IMR-90 (cell line): ENCODE data around the gene CHORDC1. TPM values are rescaled to one million over a fixed set of nuclear protein-coding genes. Genes with fewer than 3 reads are reported as not detected.

Experiments
- ATAC-seq: fragments of 200-7000 bp; cut with Tn5 transposase; 2 replicates; pipeline ENCODE4 v1.9.1; 2020; ENCODE audit warnings: low read depth, mild to moderate bottlenecking, moderate library complexity
- BruUV-seq: library from RNA; stranded (reverse); fragments of 400-500 nt; replicated peaks from 2 replicates; lab custom pipeline; 2021; lab: Mats Ljungman, UMichigan
- CTCF ChIA-PET: fragments of 300-600 bp; formaldehyde crosslinking; extraction: SDS; loops from one replicate; lab custom pipeline; 2021; ENCODE audit warnings: antibody characterized with exemption; lab: Yijun Ruan, JAX
- POLR2A ChIA-PET: fragments of 300-600 bp; sonication (Branson Sonifier 250); formaldehyde crosslinking; loops from one replicate; lab custom pipeline; 2022; ENCODE audit warnings: antibody characterized with exemption; ENCODE audit not compliant: unreplicated experiment; lab: Charles Lee
- DNase-seq: peaks from one replicate; pipeline ENCODE4 v3.0.0; 2013
- H2AFZ ChIP-seq: replicated peaks from 2 replicates; pipeline ENCODE3; 2013; ENCODE audit warnings: low read length, mild to moderate bottlenecking; ENCODE audit not compliant: poor library complexity
- H2AK5ac ChIP-seq: 2 replicates; pipeline ENCODE4 v1.6.1; 2013; ENCODE audit warnings: low read depth, low read length, inconsistent platforms
- H2AK9ac ChIP-seq: replicated peaks from 2 replicates; pipeline ENCODE3; 2013; ENCODE audit warnings: mild to moderate bottlenecking, low read depth, low read length, moderate library complexity; ENCODE audit not compliant: poor library complexity
- H2BK120ac ChIP-seq: 2 replicates; pipeline ENCODE4 v1.6.1; 2013; ENCODE audit warnings: low read depth, low read length, inconsistent platforms
- H2BK15ac ChIP-seq: 3 replicates; pipeline ENCODE4 v1.6.1; 2013; ENCODE audit warnings: low read depth, low read length, inconsistent platforms
- H2BK20ac ChIP-seq: 2 replicates; pipeline ENCODE4 v1.6.1; 2013; ENCODE audit warnings: low read depth, mild to moderate bottlenecking, inconsistent platforms, low read length, moderate library complexity
- H2BK5ac ChIP-seq: 2 replicates; pipeline ENCODE4 v1.6.1; 2013; ENCODE audit warnings: mild to moderate bottlenecking, low read depth, low read length, inconsistent platforms; ENCODE audit not compliant: poor library complexity, severe bottlenecking
- H3K14ac ChIP-seq: replicated peaks from 2 replicates; pipeline ENCODE4 v1.6.1; 2013; ENCODE audit warnings: low read depth, low read length, inconsistent platforms
- H3K18ac ChIP-seq: 2 replicates; pipeline ENCODE4 v1.6.1; 2013; ENCODE audit warnings: low read depth, low read length, control low read depth
- H3K23ac ChIP-seq: 2 replicates; pipeline ENCODE4 v1.6.1; 2013; ENCODE audit warnings: low read depth, low read length, inconsistent platforms
- H3K27ac ChIP-seq: 2 replicates; pipeline ENCODE4 v1.5.1; 2013; ENCODE audit warnings: mild to moderate bottlenecking, control low read depth, low read length; ENCODE audit not compliant: insufficient read depth
- H3K27me3 ChIP-seq: 2 replicates; pipeline ENCODE4 v1.6.1; 2013; ENCODE audit warnings: low read length; ENCODE audit not compliant: control insufficient read depth, insufficient read depth
- H3K36me3 ChIP-seq: 2 replicates; pipeline ENCODE4 v1.6.1; 2013; ENCODE audit warnings: low read length, mixed read lengths; ENCODE audit not compliant: control insufficient read depth, insufficient read depth
- H3K4ac ChIP-seq: 2 replicates; pipeline ENCODE4 v1.6.1; 2013; ENCODE audit warnings: low read depth, low read length, inconsistent platforms
- H3K4me1 ChIP-seq: 2 replicates; pipeline ENCODE4 v1.6.1; 2013; ENCODE audit warnings: low read length, mixed read lengths; ENCODE audit not compliant: control insufficient read depth, insufficient read depth
- H3K4me2 ChIP-seq: 2 replicates; pipeline ENCODE4 v1.6.1; 2013; ENCODE audit warnings: low read depth, mild to moderate bottlenecking, control low read depth, low read length, moderate library complexity
- H3K4me3 ChIP-seq: 2 replicates; pipeline ENCODE4 v1.5.1; 2013; ENCODE audit warnings: low read depth, mild to moderate bottlenecking, control low read depth, low read length, moderate library complexity; ENCODE audit not compliant: insufficient read depth
- H3K56ac ChIP-seq: 2 replicates; pipeline ENCODE4 v1.6.1; 2013; ENCODE audit warnings: low read length, inconsistent platforms; ENCODE audit not compliant: insufficient read depth; ENCODE audit errors: extremely low read depth
- H3K79me1 ChIP-seq, 2 experiments: 2 replicates each; pipeline ENCODE4 v1.6.1; 2013; ENCODE audit warnings: low read length in 2 of 2, inconsistent platforms in 1 of 2, low read depth in 1 of 2
- H3K9ac ChIP-seq: 2 replicates; pipeline ENCODE4 v1.6.1; 2013; ENCODE audit warnings: low read depth, low read length, control low read depth
- H3K9me1 ChIP-seq: 2 replicates; pipeline ENCODE4 v1.6.1; 2013; ENCODE audit warnings: low read length, inconsistent platforms; ENCODE audit not compliant: insufficient read depth
- H3K9me3 ChIP-seq: 2 replicates; pipeline ENCODE4 v1.6.1; 2013; ENCODE audit warnings: low read length; ENCODE audit not compliant: control insufficient read depth, insufficient read depth
- H4K20me1 ChIP-seq: 2 replicates; pipeline ENCODE4 v1.6.1; 2013; ENCODE audit warnings: low read length, inconsistent platforms; ENCODE audit not compliant: insufficient read depth
- H4K5ac ChIP-seq: 2 replicates; pipeline ENCODE4 v1.6.1; 2013; ENCODE audit warnings: mild to moderate bottlenecking, low read depth, low read length, control low read depth
- H4K8ac ChIP-seq, 2 experiments: 2 replicates each; pipeline ENCODE4 v1.6.1; 2013; ENCODE audit warnings: low read depth in 2 of 2, low read length in 2 of 2, control low read depth in 1 of 2, inconsistent platforms in 1 of 2
- H4K91ac ChIP-seq: 2 replicates; pipeline ENCODE4 v1.6.1; 2013; ENCODE audit warnings: low read depth, low read length, inconsistent platforms; ENCODE audit not compliant: insufficient read depth
- CEBPB ChIP-seq: IDR thresholded peaks from 2 replicates; pipeline ENCODE4 v1.6.1; 2012; ENCODE audit warnings: low read depth, low read length, improper control_type of control experiment
- MXI1 ChIP-seq: IDR thresholded peaks from 2 replicates; pipeline ENCODE4 v1.6.1; 2012; ENCODE audit warnings: low read depth, mild to moderate bottlenecking, low read length, moderate library complexity, borderline replicate concordance
- NFE2L2 ChIP-seq: fragments of 150-350 bp; IDR thresholded peaks from 2 replicates; pipeline ENCODE4 v1.6.1; 2016; ENCODE audit warnings: low read depth, mild to moderate bottlenecking, low read length
- RCOR1 ChIP-seq: IDR thresholded peaks from 2 replicates; pipeline ENCODE4 v1.6.1; 2012; ENCODE audit warnings: mild to moderate bottlenecking, low read length, improper control_type of control experiment; ENCODE audit not compliant: insufficient replicate concordance
- WGBS, 2 experiments: methylation state at CpG; one replicate each; pipeline versions ENCODE4 v1.1.5 to v1.1.7; 2013; ENCODE audit warnings: missing lambda C conversion rate in 2 of 2; ENCODE audit not compliant: insufficient read length in 1 of 2; ENCODE audit errors: extremely low coverage in 2 of 2; 5-methylcytosine and 5-hydroxymethylcytosine counted together
- dilution Hi-C: fragments of 300-500 bp; cut with HindIII; formaldehyde crosslinking; loops from one replicate; pipeline ENCODE4 v1.14.3; 2018; ENCODE audit warnings: low sequenced_read_pairs; ENCODE audit not compliant: unreplicated experiment
- in situ Hi-C: fragments of 300-500 bp; cut with MboI; formaldehyde crosslinking; loops from 3 replicates; pipeline ENCODE4 v1.14.3; 2019; ENCODE audit warnings: low sequenced_read_pairs, inconsistent platforms, mixed read lengths
- intact Hi-C: fragments of 100-400 bp; cut with micrococcal nuclease; formaldehyde crosslinking; loops from 2 replicates; pipeline ENCODE4 v1.10.0; 2022
- polyA plus RNA-seq, 3 experiments: library from polyadenylated mRNA; depleted of rRNA; stranded (reverse); fragments of >200 nt; gene quantifications; 2 replicates each; pipeline ENCODE4 v1.2.3, GENCODE V29; 2012; ENCODE audit warnings: low replicate concordance in 1 of 3
- total RNA-seq: library from RNA; depleted of rRNA; stranded (reverse); fragments of >200 nt; gene quantifications from 2 replicates; pipeline ENCODE4 v1.2.3, GENCODE V29; 2012
- TF ChIP-seq, protein P1 (sequence below): fragments of 150-350 bp; IDR thresholded peaks from 2 replicates; pipeline ENCODE4 v1.6.1; 2016; ENCODE audit warnings: low read depth, mild to moderate bottlenecking, low read length, moderate library complexity, borderline replicate concordance
- TF ChIP-seq, protein P2 (sequence below): fragments of 150-350 bp; IDR thresholded peaks from 2 replicates; pipeline ENCODE4 v1.6.1; 2017; ENCODE audit warnings: mild to moderate bottlenecking, antibody characterized with exemption, low read length, low read depth

Gene CHORDC1
- total and polyA plus RNA-seq, 2 of the 4 experiments (the other 2 are of a cell fraction) = 26.9 to 51.4 TPM

DNA sequence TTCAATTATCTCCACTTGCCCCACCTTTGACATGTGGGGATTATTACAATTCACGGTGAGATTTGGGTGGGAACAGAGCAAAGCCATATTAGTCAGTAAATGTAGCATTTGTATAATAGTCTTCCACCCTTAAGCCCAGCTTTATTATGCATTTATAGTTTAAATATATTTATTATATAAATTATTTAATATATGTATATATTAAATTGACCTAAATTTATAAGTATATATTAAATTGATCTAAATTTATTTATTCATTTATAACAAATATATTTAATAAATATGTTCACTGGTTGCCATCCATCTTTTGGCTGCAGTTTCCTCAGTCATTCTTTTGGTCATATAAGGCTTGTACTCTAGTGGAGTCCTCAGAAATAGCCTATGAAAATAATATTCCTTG lies 23.6 kb upstream of the CHORDC1 start:
- Histone ChIP-seq H2AK5ac (no peak overlapping the region), H3K36me3 (no peaks in the 10 kb centered on the region), H3K27ac (no peak overlapping the region), H4K5ac (no peak overlapping the region), H2BK20ac (no peak overlapping the region), H3K4me2 (no peak overlapping the region), H3K4ac (no peak overlapping the region), H2BK5ac (no peak overlapping the region), H4K20me1 (no peaks in the 10 kb centered on the region), H4K8ac (no peak overlapping the region), H2AFZ (no peak overlapping the region), H3K9me3 (no peaks in the 10 kb centered on the region), H4K91ac (no peak overlapping the region), H3K4me3 (no peak overlapping the region), H2BK15ac (no peak overlapping the region), H3K79me1 (no peaks in the 10 kb centered on the region), H3K9ac (no peak overlapping the region), H3K18ac (no peak overlapping the region), H3K27me3 (no peaks in the 10 kb centered on the region), H3K56ac (no peak overlapping the region), H3K9me1 (no peaks in the 10 kb centered on the region), H3K14ac (no peak overlapping the region), H2BK120ac (no peak overlapping the region), H2AK9ac (no peak overlapping the region), H3K4me1 (no peaks in the 10 kb centered on the region), H3K23ac (no peak overlapping the region)
- intact Hi-C loops (no loop called here), in situ Hi-C loops (no loop called here), dilution Hi-C loops (no loop called here)
- TF ChIP-seq, protein P1, sequence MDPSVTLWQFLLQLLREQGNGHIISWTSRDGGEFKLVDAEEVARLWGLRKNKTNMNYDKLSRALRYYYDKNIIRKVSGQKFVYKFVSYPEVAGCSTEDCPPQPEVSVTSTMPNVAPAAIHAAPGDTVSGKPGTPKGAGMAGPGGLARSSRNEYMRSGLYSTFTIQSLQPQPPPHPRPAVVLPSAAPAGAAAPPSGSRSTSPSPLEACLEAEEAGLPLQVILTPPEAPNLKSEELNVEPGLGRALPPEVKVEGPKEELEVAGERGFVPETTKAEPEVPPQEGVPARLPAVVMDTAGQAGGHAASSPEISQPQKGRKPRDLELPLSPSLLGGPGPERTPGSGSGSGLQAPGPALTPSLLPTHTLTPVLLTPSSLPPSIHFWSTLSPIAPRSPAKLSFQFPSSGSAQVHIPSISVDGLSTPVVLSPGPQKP = no peak
- no peak for TF ChIP-seq CEBPB
- TF ChIP-seq, protein P2, sequence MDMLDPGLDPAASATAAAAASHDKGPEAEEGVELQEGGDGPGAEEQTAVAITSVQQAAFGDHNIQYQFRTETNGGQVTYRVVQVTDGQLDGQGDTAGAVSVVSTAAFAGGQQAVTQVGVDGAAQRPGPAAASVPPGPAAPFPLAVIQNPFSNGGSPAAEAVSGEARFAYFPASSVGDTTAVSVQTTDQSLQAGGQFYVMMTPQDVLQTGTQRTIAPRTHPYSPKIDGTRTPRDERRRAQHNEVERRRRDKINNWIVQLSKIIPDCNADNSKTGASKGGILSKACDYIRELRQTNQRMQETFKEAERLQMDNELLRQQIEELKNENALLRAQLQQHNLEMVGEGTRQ = no peak
- TF ChIP-seq NFE2L2 = no peak
- no peak for TF ChIP-seq RCOR1
- no peak for TF ChIP-seq MXI1
- ATAC-seq (no peak), DNase-seq (no peak)
- POLR2A ChIA-PET = no interaction called here
- WGBS, 2 experiments = no CpG with 5 or more reads among the region's 1 CpG
- BruUV-seq = no TSS peak
- CTCF ChIA-PET = no interaction called here
